Mesendoderm (in vitro differentiated cells): ENCODE measurements around the gene MOK.
A peak's percentile ranks its signal among the peaks of the same experiment; 100 is the strongest.

ENCODE experiments used
- DNase-seq: peaks from one replicate; pipeline ENCODE4 v3.0.0; 2013
- H2AK5ac ChIP-seq: 2 replicates; pipeline ENCODE4 v1.6.1; 2013; ENCODE audit warnings: low read length, inconsistent platforms
- H2BK120ac ChIP-seq: 2 replicates; pipeline ENCODE4 v1.6.1; 2013; ENCODE audit warnings: low read depth, mild to moderate bottlenecking, low read length, moderate library complexity, mixed read lengths
- H2BK15ac ChIP-seq: replicated peaks from 2 replicates; pipeline ENCODE4 v1.6.1; 2013; ENCODE audit warnings: low read depth, mild to moderate bottlenecking, moderate library complexity
- H2BK5ac ChIP-seq: 2 replicates; pipeline ENCODE4 v1.6.1; 2013; ENCODE audit warnings: low read length, inconsistent platforms
- H3K18ac ChIP-seq: 2 replicates; pipeline ENCODE4 v1.6.1; 2013; ENCODE audit warnings: mild to moderate bottlenecking, low read length, mixed read lengths
- H3K23ac ChIP-seq: one replicate; pipeline ENCODE4 v1.6.1; 2013; ENCODE audit warnings: low read length
- H3K27ac ChIP-seq: 2 replicates; pipeline ENCODE4 v1.5.1; 2013; ENCODE audit warnings: low read depth, mild to moderate bottlenecking, inconsistent platforms, low read length, moderate library complexity
- H3K27me3 ChIP-seq: 2 replicates; pipeline ENCODE4 v1.6.1; 2013; ENCODE audit warnings: low read length, control low read depth, mild to moderate bottlenecking, inconsistent platforms; ENCODE audit not compliant: insufficient read depth, poor library complexity
- H3K36me3 ChIP-seq: 2 replicates; pipeline ENCODE4 v1.6.1; 2013; ENCODE audit warnings: low read length, inconsistent platforms; ENCODE audit not compliant: control insufficient read depth, insufficient read depth
- H3K4ac ChIP-seq: one replicate; pipeline ENCODE4 v1.6.1; 2013; ENCODE audit warnings: low read depth, mild to moderate bottlenecking, low read length, moderate library complexity
- H3K4me1 ChIP-seq: 2 replicates; pipeline ENCODE4 v1.6.1; 2013; ENCODE audit warnings: low read depth, low read length, inconsistent platforms; ENCODE audit not compliant: control insufficient read depth
- H3K4me2 ChIP-seq: 2 replicates; pipeline ENCODE4 v1.6.1; 2013; ENCODE audit warnings: low read length
- H3K4me3 ChIP-seq: 2 replicates; pipeline ENCODE4 v1.5.1; 2013; ENCODE audit warnings: mild to moderate bottlenecking, low read length
- H3K56ac ChIP-seq: one replicate; pipeline ENCODE4 v1.6.1; 2013; ENCODE audit warnings: low read length
- H3K79me1 ChIP-seq: 2 replicates; pipeline ENCODE4 v1.6.1; 2013; ENCODE audit warnings: low read length, inconsistent platforms
- H3K79me2 ChIP-seq: 2 replicates; pipeline ENCODE4 v1.6.1; 2013; ENCODE audit warnings: mild to moderate bottlenecking, low read length; ENCODE audit not compliant: control insufficient read depth, insufficient read depth
- H3K9ac ChIP-seq: 2 replicates; pipeline ENCODE4 v1.6.1; 2013; ENCODE audit warnings: low read length, inconsistent platforms
- H4K5ac ChIP-seq: one replicate; pipeline ENCODE4 v1.6.1; 2013; ENCODE audit warnings: low read length
- H4K8ac ChIP-seq: one replicate; pipeline ENCODE4 v1.6.1; 2013; ENCODE audit warnings: low read depth, mild to moderate bottlenecking, control low read depth, low read length, moderate library complexity
- WGBS: extraction: QIAGEN DNeasy Blood & Tissue Kit; methylation state at CpG from one replicate; pipeline ENCODE4 v1.1.7; 2013; ENCODE audit warnings: low lambda C conversion rate, missing lambda C conversion rate; ENCODE audit not compliant: insufficient coverage; ENCODE audit errors: extremely low coverage; 5-methylcytosine and 5-hydroxymethylcytosine counted together

MOK gene

DNA sequence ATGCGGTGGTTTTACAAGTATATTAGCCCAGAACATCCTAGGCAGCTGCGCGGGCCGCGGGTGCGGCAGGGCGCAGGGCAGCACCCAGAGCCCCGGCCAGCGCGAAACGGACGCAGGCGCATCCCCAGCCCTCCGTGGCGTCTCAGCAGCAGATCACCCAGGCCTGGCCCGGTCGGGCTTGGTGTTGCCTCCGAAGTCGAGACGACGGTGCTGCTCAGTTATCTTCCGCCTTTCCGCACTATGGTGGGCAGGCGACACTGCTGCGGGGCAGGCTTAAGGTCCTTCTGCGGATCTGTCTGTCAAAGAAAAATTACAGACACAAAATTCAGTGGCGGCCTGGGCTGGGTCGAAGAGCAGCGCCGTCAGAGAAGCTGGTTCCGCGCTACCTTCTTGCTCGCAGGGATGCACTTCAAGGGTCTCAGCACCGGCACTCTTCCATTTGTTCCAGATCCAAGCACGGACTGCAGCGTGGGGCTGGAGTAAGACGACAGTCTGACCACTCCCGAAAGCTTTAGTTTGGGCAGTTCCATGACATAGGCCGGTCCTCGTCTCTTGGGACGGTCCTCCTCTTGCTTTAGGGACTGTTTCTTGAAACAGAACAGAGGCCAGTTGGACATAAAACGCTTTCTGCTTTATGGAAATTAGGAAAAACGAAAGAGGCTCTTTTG is 75.8 kb downstream of the MOK start:
- H4K8ac ChIP-seq: no peak overlapping the region
- H3K4me3 ChIP-seq: no peak overlapping the region
- no peak overlapping the region for H3K4me2 ChIP-seq
- H2BK5ac ChIP-seq: no peak overlapping the region
- no peak overlapping the region for H3K4ac ChIP-seq
- DNase-seq: no peak
- no CpG with 5 or more reads among the region's 43 CpGs for WGBS
- H3K23ac ChIP-seq: no peak overlapping the region
- H3K79me1 ChIP-seq: no peaks in the 10 kb centered on the region
- no peak overlapping the region for H3K56ac ChIP-seq
- no peaks in the 10 kb centered on the region for H3K79me2 ChIP-seq
- no peak overlapping the region for H2AK5ac ChIP-seq
- no peak overlapping the region for H3K27ac ChIP-seq
- no peak overlapping the region for H2BK120ac ChIP-seq
- no peak overlapping the region for H4K5ac ChIP-seq
- no peaks in the 10 kb centered on the region for H3K36me3 ChIP-seq
- H3K18ac ChIP-seq: no peak overlapping the region
- no peaks in the 10 kb centered on the region for H3K4me1 ChIP-seq
- H2BK15ac ChIP-seq: no peak overlapping the region
- no peaks in the 10 kb centered on the region for H3K27me3 ChIP-seq
- H3K9ac ChIP-seq: no peak overlapping the region

DNA sequence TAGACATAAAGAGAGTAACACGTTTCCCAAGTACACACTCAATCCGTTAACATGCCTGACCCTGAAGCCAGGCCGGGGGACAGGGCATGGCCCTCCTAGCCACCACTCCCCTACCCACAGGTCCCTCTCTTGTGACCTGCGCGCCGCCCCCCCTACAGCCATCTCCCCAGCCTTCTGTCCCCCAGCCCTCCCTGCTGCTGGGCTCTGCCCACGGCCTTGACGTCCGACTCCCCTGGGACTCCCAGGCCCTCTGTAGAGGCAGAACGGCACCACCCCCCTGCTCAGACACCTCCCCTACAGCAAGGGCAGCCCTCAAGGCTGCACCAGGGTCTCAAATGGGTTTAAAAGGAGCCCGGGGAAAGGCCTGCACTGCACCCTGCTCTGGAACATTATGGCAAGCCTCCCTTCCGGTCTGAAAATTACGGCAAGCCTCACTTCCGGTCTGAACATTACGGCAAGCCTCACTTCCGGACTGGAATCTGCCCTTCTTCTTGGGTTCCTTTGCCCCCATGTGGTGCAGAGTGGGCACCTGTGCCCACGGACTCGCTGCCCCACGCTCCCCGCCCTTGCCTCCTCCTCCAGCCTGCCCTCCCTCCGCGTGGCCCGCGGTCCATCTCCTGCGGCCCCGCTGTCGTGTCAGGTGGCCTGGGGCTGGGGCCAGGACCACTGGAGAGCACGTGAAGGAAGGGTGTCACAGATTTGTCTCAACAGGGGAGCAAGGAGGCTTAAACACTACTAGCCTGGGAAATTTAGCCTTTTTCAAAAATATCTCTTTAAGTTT is 77.6 kb downstream of the MOK start:
- no peak overlapping the region for H4K8ac ChIP-seq
- H3K4me3 ChIP-seq: no peak overlapping the region
- H3K79me2 ChIP-seq: no peaks in the 10 kb centered on the region
- no peaks in the 10 kb centered on the region for H3K27me3 ChIP-seq
- H2BK5ac ChIP-seq: no peak overlapping the region
- H3K27ac ChIP-seq: no peak overlapping the region
- no peak overlapping the region for H3K9ac ChIP-seq
- H3K79me1 ChIP-seq: peaks cover under 1% of the 10 kb centered on the region
- DNase-seq: no peak
- H3K36me3 ChIP-seq: no peaks in the 10 kb centered on the region
- no peak overlapping the region for H3K18ac ChIP-seq
- no peak overlapping the region for H3K4ac ChIP-seq
- H2AK5ac ChIP-seq: no peak overlapping the region
- H3K4me2 ChIP-seq: no peak overlapping the region
- H2BK120ac ChIP-seq: no peak overlapping the region
- H3K23ac ChIP-seq: no peak overlapping the region
- no peak overlapping the region for H3K56ac ChIP-seq
- H2BK15ac ChIP-seq: no peak overlapping the region
- peaks cover under 1% of the 10 kb centered on the region for H3K4me1 ChIP-seq
- no peak overlapping the region for H4K5ac ChIP-seq
- WGBS: no CpG with 5 or more reads among the region's 28 CpGs

DNA sequence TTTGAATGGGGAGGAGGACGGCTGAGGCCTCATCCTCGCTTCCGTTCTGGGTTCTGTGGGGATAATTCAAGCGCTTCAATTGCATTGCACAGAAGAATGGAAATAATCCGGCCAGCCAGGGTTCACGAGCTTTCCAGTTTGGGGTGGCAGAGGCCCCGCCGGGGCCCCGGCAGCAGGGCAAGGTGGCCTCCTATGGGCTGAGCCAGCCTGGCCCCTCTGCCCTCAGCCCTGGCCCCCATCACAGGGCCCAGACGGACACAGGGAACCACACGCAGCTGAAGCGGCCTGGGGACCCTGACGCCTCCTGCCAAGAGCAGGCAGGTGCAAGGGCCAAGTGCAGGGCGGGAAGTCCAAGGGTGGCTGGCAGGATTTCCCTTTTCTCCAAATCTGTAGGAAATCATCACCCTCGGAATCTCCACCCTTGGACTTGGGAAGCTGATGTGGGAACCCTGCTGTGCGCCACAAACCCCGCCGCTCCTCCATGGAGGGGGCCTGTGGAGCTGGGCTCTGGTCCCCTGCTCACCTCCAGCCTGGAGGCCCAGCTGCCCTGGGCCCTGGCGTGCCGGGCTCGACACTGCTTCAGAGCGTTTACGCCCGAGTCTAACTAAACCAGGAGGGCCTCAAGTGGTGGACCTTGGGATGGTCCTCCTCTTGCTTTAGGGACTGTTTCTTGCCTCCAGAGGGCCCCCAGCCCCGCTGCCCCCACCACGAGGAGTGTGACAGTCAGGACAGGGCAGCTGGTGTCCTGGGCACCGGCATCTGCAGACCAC is 78.4 kb downstream of the MOK start:
- Histone ChIP-seq H3K36me3 (no peaks in the 10 kb centered on the region), H2BK5ac (no peak overlapping the region), H3K18ac (no peak overlapping the region), H3K4me1 (peaks cover 8% of the 10 kb centered on the region), H3K56ac (no peak overlapping the region), H3K27me3 (no peaks in the 10 kb centered on the region), H3K23ac (peak overlapping the region; percentile 9), H2AK5ac (no peak overlapping the region), H3K79me1 (peaks cover 4% of the 10 kb centered on the region), H3K4me3 (no peak overlapping the region), H2BK15ac (no peak overlapping the region), H4K8ac (no peak overlapping the region), H3K27ac (no peak overlapping the region), H4K5ac (no peak overlapping the region), H2BK120ac (no peak overlapping the region), H3K79me2 (no peaks in the 10 kb centered on the region), H3K4me2 (no peak overlapping the region), H3K9ac (no peak overlapping the region), H3K4ac (no peak overlapping the region)
- WGBS: no CpG with 5 or more reads among the region's 27 CpGs
- DNase-seq: no peak

DNA sequence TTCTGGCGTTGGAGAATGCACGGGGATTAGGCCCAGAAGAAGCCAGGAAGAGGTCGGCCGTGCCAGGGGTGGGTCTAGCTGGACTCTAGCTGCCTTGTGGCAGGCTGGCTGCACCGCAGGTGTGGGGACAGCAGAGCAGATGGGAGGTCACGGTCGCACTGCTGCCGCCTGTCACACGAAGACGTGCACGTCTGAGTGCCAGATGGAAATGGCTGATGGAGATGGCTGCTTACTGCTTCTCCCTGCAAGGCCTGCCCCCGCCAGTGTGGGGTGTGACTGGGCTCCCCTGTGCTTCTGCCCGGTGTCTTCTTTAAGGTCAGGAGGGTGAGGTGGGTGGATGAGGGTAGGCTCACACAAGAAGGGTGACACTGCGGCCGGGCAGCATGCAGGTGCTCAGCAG is 79.0 kb downstream of the MOK start:
- no peak overlapping the region for H3K27ac ChIP-seq
- no peak overlapping the region for H2BK120ac ChIP-seq
- H3K4ac ChIP-seq: no peak overlapping the region

DNA sequence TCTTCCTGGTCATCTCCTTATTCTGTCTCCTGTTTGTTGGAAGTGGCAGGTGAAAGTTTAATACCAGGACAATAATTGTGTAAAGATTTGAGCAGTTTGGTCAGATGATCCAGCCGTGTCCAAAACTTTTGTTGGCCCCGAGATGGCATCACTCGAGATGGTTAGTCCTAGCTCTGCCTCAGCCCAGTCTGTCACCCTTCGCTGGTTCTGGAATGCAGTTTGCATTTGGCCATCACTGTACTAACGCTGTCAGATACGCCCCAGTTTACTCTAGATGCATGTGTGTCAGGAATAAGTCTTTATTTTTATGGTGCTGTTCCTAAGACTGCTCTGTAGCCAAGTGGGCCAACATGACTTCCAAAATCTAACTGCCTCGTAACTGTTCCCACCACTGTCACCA is 79.6 kb downstream of the MOK start:
- Histone ChIP-seq H3K4me1 (peaks cover 14% of the 10 kb centered on the region), H3K36me3 (no peaks in the 10 kb centered on the region), H3K4me3 (no peak overlapping the region), H3K27me3 (no peaks in the 10 kb centered on the region), H4K5ac (no peak overlapping the region), H4K8ac (no peak overlapping the region), H3K79me2 (no peaks in the 10 kb centered on the region), H2AK5ac (no peak overlapping the region), H3K4ac (no peak overlapping the region), H2BK120ac (no peak overlapping the region), H3K23ac (no peak overlapping the region), H3K4me2 (no peak overlapping the region), H3K56ac (no peak overlapping the region), H3K18ac (no peak overlapping the region), H2BK5ac (no peak overlapping the region), H3K79me1 (peaks cover 4% of the 10 kb centered on the region), H2BK15ac (no peak overlapping the region), H3K27ac (no peak overlapping the region), H3K9ac (no peak overlapping the region)
- no CpG with 5 or more reads among the region's 7 CpGs for WGBS
- DNase-seq: no peak

More for the DNA sequence above, 79.0 kb downstream of the MOK start:
- H3K18ac ChIP-seq: no peak overlapping the region
- no peak overlapping the region for H4K5ac ChIP-seq
- H3K36me3 ChIP-seq: no peaks in the 10 kb centered on the region
- H3K9ac ChIP-seq: no peak overlapping the region
- H2BK15ac ChIP-seq: no peak overlapping the region
- H3K4me1 ChIP-seq: peaks cover 14% of the 10 kb centered on the region
- no peak overlapping the region for H3K4me3 ChIP-seq
- peak overlapping the region; percentile 9 for H3K23ac ChIP-seq
- no peak overlapping the region for H2AK5ac ChIP-seq
- no peak overlapping the region for H2BK5ac ChIP-seq
- no CpG with 5 or more reads among the region's 15 CpGs for WGBS
- peaks cover 4% of the 10 kb centered on the region for H3K79me1 ChIP-seq
- no peak overlapping the region for H3K4me2 ChIP-seq
- no peaks in the 10 kb centered on the region for H3K27me3 ChIP-seq
- DNase-seq: no peak
- no peak overlapping the region for H3K56ac ChIP-seq
- H4K8ac ChIP-seq: no peak overlapping the region
- no peaks in the 10 kb centered on the region for H3K79me2 ChIP-seq
